Activated CD4-positive, alpha-beta T cell treated with anti-CD3 and anti-CD28 coated beads, Interleukin-2, amount 50 U/mL, for 4 hours (primary cell): ENCODE data around the gene MYO5B.

Experiments
- DNase-seq, 2 experiments: peaks; one replicate each; pipeline ENCODE4 v3.0.0-alpha.2; 2020

MYO5B gene

DNA sequence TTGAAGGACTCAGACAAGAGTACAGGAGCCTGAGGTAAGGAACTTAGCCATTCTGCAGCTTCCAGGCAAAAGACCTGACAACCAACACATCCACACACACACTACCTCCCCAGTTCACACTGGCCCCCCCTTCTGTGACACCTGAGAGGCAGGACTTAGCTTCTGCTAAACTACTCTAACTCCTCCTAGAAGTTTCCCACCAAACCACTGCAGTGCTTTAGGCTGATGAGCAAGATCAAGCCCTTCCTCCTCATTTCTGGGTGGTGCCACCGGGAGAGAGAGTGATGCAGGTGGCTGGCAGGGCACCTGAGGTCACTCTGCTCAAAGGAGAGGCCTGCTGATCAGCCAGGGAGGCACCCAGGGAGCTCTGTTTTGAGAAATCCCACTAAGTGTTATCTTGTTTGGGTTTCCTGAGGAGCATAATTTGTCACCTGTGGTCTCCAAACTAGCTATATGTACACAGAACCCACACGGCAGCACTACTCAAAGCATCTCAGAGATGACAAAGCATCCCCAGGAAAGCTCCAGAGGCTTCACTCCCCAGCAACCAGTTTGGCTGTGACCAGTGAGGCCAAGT is 188.4 kb downstream of the MYO5B start:
- DNase-seq, result no peak

DNA sequence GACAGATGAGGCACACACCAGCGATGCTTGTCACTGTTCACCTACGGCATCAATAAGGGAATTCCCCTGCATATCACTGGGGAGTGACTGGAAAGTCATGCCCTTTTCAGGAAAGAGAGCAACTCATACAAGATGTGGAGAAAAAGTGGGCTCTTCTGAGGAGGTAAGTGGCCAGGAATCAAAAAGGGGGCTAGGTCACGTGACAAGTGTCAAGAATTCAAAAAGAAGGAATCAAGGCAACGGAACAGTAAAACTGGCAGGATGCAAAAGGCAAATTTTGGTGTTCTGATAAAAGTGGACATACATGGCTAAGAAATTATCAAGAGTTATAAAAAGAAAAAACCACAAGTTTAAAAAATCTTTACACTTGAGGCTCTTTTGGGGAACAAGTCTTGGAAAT is 190.9 kb downstream of the MYO5B start:
- DNase-seq, result no peak

DNA sequence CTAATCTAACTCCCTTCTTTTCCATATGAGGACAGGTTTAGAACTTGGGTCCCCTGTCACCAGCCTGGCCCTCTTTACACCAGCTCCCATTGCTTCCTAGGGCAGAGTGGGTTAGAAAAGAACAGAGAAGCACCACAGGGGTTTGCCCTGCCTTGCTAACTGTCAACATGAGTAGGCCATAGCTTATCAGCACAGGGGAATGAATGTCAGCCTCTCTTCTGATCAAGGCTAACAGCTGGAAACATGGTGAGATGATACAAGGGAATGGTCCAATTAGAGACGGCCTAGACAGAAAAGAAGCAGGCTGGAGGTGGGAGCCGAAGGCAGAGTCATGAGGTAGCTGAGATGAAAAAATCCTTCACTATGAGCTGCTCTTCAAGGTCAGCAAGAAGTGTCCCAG is 192.2 kb downstream of the MYO5B start:
- DNase-seq, result no peak

DNA sequence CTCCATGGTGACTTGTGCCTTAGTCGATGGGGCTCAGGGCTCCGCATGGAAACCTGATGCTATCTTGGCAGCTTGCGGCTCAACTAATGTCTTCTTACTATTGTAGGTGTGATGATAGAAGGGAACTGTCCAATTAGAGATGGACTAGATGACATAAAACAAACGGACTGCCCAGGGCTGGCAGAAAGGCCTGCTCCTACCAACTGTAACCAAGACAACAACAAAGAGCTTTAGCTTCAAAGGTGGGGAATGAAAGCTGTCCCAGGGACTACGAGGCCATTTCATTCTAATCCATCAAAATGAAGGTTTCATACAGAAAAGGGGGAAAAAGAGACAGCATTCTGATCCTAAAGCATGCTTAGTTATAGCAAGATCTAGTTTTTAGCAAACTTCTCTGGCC is 194.7 kb downstream of the MYO5B start:
- DNase-seq, result no peak

DNA sequence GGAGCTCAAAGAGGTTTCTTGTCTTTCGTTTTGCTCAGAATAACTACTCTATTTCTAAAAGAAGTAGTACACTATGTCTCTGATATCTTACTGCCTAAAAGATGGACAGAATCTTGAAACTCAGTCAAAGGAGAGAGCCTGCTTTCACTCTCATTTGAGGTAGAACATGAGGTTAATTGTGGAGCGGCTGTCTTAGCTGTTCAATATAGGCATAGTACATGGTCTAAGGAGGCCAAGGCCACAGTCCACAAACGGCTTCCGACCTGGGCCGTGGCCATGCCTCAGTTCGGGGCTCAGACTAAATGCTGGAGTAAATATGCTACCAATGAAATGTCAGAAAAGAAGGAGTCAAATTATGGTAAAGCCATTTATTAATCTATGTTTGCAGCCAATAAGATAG is 195.8 kb downstream of the MYO5B start:
- no peak for DNase-seq

DNA sequence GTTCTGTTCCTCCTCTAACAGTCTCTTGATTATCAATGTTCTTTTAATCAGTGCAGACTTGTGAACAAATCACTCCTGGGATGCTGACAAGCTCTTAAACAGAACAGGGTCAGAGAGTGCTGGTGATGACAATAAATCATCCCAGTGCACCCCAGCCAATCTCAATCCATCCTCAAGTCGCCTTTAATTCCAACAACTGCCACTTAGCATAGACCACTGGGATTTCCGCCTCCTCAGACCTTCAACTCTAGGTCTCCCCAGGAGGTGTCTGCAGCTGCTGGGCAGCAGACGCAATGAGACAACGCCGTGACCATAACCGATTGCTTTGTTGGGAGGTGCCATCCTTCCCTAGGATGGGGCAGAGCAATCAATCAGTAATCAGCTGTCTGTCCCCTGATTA is 197.4 kb downstream of the MYO5B start:
- no peak for DNase-seq

DNA sequence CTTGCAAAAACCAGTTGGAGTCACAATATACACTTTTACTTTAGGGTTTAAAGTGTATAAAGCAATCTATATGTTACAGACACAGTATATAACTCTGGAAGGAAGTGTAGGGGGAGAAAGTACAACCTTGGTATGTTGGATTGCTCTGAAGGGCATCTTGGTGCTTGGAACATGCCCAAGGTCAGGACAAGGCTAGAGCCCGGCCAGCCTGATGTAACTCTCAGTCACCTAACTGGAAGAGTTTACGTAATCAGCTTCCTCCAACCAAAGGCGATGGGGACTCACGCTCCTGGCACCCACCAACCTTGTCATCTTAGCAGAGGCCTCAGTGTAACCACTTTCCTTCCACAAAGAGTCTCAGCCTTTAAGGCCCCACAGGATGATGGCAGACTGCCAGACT is 200.5 kb downstream of the MYO5B start:
- no peak for DNase-seq

DNA sequence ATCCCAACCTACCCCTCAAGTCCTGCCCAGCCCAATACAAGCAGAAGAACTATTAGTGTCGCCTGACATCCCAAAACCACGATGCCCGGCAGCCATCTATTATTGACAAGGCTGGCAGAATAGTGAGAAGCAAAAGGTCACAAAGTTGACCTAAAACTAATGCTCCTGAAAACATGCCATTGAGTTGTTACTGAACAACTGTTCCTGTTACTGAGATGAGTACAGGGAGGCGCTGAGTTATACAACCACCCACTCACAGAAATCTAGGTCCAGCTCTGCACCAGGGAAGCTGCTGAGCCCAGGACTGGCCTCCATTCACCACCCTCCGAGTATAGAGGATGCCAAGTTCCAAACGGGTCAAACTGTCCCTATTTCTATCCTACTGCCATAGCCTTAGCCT is 201.6 kb downstream of the MYO5B start:
- no peak for DNase-seq

DNA sequence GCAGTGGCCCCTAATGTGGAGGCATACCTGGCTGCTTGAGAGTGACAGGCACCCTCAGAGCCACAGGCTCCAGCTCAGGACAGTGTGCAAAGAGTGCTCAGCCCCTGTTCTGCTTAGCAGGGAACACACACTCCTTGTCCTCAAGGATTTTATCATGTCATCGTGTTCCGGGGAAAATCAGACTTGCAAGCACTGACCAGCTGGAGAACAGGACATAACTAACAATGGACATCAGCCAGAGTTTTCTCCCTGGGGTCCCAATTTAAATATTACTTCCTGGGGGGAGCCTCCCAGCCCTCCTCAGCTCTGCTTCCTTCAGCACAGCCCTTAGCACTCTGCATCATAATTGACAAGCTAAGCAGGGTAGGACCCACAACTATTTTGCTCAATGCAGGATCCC is 206.2 kb downstream of the MYO5B start:
- DNase-seq, result no peak

DNA sequence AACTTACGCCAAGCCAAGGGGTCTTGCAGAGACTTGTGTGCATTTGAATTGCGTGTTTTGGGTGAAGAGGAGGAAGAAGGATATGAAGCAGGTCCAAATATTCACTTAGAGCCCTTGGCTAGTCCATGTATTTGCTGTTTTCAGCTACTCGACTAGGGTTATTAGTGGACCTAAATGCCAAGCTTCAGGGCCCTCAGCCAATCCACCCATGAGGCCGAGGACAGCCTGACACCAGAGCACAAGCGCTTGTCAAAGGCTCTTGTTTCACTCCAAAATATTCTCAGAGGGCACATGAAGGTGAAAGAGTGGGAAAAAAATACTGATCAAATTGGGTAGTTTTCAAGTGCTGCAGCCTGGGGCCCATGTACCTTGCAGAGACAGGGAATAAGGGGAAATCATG is 206.8 kb downstream of the MYO5B start:
- DNase-seq, result no peak

DNA sequence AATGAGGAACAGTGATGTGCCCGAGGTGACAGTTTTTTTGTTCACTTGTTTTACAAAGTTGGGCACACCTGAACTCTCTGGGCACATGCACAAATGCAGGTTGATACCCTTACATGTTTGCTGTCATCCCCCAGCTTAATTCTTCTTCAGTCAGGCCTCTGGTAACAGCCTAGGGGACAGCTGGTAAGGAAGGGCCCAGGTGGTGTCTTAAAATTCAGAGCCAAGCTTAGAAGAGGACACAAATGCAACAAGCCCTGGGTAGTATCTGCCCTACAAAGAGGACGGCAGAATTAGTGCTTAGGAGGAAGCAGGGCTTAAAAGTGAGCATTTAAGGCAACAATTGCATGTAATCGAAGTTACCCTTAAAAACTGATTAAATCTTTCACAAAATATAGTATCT is 209.7 kb downstream of the MYO5B start:
- DNase-seq, result no peak

DNA sequence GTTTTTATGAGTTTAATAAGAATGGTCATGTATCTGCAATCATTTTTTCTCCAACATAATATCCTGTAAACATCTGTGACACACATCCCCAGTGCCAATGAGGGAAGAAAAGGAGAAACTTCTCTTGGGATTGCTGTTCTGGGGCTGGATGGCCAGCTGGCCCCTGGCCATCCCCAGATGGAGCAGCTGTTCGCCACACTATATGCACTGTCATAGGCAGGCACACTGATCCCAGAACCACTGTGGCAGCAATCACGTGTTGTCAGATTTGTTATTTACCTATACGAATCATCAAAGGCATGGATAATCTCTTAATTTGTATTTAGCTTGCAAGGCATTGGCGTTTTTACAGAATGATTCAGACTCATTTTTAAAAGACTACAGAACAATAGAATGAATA is 214.1 kb downstream of the MYO5B start:
- no peak for DNase-seq

DNA sequence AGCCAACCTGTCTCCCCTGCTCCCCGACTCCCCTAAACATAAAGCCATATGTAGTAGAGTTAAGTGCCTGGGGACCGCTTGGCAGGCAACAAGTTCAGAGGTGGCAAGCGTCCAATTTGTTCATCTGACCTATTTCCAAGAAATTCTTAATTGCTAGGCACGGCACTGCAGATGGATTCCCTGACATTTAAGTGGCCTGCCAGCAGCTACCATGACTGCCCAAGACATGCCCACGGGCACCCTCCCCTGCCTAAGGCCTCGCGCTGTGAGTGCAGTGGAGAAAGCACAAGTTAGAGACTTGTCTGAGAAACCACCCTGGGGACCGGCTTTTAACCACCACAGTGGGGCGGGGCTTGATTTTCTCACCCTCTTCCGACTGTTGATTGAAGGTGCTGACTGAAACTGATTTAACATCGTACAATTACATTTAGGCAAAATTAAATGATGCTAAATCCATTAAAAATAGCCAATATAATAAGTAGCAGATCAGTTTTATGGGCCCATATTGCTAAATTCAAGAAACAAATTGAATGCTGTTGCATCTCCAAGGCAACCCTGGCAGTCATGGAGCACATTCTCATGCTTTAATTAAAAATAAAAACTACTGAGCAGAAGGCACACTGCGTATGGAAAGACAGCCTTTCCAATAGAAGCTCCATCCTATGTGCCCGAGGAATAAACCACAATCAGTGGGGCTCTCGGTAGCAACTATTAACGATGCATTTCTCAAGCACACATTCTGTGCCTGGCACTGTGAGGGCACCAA is 218.0 kb downstream of the MYO5B start:
- no peak for DNase-seq

DNA sequence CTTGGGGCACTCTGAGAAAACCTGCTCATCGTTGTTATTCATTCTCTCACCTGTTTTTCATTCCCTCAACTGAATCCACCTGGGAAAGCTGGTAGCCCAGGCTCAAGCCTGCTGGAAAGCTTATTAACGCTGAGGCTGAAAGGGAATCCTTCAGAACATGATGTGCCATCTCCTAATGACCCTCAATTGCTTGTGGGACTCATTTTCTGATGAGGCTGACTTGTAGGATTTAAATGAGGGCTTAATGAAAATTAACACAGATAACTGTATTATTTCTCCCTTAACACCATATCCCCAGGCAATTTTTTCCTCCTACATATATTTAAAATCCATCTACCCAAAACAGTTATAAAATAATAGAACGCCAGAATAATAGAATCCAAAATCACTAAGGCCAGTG is 218.9 kb downstream of the MYO5B start:
- DNase-seq, result no peak

DNA sequence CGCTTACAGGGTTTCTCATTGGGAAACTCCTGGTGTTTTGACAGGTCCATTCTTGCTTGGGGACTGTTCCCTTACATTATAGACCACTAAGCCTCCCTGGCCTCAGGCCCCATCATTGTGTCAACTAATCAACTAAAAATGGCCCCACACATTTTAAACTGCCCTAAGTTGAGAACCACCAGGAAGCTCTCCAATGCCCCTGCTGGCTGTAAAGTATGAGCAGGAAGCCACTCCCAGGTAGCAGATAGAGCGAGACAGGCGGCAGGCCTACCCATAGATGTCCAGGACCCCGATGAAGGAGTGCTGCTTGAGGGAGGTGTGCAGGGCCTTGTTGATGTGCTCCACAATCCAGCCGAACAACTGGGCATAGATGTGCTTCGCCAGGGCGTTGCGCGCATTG is 220.9 kb downstream of the MYO5B start:
- no peak for DNase-seq

DNA sequence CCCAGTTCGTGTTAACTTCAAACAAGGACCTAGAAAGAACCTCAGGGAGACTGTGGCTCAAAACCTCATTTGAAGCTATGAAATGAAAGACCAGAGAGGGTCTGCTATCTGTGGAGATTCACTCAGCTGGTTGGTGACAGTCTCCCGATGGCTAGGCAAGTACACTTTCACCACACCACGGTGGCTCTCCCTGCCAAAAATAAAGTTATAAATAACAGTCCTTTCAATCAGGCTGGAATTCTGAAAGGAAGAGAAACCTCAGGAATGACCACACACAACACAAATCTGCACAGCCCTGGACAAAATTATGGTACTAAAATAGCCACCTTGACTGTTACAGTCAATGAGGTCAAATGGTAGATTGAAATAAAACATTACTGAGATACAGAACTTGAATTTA is 221.4 kb downstream of the MYO5B start:
- no peak for DNase-seq

DNA sequence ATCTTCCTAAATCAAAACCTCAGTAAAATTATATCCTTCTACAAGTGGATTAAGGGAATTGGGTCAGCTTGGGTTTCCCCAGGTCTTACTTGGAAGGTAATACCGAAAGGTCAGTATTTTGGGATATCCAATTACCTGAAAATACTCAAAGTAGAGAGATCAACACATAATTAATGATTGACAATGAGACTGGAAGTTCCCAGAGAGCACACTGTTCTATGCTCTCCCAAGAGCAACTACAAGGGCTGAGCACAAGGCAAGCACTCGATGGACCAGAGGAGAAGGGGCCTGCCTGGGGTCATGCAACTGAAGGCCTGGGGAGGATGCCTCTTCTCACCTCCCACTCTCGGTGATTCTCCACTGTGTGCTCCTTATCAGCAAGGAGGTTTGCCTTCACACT is 222.4 kb downstream of the MYO5B start:
- no peak for DNase-seq

DNA sequence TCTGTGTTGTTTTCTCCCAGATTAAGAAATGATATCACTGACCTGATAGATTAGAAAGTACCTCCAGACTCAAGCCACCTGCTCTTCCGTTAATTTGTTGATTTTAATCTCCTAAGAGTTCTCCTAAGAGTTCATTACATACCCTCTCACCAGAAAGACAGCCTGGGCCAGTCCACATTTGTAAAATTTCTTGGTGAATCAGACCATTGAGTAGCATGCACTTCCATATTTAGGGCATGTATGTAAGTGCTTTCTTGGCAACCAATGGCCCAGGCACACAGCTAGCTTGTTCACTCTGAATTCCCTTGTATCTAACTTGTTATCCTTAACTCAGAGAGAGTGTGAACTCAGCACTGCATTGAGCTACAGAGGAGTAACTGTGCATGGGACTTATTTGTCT is 223.5 kb downstream of the MYO5B start:
- no peak for DNase-seq

DNA sequence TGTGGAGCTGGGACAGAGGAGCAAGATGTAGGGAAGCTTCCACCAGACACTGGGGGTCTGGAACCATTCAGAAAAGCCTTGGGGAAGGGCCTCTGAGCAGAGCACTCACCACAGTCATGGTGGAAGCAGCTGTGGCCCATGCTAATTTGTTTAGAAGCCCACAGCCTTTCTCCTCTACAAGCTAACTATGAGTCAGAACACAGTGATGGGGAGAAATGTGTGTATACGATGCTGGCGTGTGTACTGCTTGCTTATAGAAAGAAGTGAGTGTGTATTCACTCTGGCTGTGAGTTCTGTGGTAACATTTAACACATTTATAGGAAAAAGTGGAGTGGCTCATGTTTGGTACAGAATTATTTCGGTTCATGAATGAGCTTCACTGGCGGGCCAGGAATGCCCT is 224.6 kb downstream of the MYO5B start:
- no peak for DNase-seq

DNA sequence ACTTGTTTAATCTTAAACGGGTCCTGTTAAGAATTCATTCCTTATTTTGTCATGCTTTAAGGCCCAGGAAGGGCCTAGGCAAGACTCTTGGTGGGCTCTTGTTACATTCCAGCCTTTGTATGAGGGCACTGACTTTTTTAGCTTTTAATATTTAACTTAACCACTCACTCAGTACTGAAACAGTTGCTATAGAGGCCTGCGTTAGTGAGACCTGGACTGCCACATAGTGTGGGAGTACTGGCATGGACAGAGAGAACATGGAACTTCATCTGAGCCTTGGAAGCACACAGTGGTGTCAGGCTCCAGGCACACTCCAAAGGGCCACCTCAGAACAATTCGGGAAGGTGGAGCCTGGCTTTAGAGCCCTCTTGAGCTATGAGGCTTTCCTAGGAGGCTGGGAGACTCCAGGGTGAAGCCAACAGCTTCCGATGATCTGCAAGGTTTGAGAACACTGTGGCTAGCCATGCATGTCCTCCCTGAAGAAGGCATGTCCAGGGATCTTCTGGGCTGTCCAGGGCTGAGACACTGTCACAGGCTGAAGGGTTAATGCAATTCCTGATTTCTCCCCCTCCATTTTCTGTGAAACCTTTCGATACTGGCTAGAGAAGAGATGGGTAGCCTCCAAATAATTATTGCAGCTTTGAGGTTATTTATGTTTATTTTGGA is 226.2 kb downstream of the MYO5B start:
- no peak for DNase-seq

DNA sequence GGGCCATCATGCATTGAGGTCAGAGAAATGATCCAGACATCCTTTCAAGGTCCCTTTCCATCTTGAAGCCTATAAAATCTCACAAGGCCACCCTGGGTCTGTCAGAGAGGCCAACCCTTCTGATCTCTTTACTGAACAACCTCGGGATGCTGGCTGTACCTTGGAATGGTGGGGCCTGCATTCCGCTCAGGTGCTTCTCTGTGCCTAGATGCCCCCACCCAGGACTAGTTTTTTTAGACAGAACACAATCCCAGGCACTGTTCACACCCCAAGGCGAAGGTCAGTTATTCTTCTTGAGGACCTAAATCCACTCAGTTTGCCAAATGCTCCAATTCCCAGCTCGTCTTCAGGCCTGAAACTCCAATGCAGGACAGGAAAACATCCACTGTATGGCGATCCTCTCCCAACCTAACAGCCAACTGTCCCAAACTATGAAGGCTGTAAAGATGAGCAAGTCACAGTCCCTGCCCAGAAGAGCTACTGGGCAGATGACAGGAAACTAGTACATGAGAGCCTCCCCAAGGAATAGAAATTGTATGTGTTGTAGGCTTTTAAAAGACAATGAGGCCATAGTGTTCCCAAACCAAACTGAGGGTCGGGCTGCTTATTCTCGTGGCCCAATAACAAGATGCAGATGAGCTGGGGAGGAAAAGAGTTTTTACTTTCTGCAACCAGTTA is 227.2 kb downstream of the MYO5B start:
- DNase-seq, result no peak

DNA sequence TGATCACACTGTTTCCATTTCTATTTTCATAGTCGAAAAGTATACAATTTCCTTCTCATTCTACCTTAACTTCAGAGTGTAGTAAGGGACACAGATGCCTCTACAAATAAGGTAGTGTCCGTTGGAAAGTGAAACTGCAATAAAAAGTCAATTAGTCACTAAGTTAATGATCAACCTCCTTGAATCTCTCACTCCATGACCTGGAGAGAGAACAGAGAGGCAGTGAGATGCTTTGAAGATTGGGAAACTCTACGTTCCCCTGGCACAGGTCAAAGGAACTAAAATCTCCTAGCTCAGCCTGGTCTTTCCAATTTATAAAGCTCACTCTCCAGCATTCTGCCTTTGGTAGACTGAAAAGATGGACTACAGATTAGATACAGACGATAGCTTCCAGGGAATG is 227.8 kb downstream of the MYO5B start:
- DNase-seq, result no peak

DNA sequence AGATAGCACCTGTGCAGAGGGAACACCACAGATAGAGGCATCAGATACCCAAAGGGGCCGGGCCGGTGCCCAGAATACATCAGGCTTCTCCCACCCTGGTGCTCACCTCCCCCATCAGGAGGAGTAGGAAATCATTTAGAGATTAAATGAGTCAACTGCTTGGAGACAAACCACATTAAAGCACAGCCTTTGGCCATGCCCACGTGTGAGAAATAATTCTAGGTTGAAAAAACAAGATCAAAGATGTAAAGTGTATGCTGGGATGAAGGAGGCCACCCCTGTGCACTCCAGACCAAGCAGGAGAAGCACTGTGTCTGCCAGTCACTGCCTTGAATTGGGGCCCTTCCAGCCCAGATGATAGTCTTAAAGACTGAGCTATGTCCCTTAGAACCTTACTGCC is 228.9 kb downstream of the MYO5B start:
- DNase-seq, result no peak

DNA sequence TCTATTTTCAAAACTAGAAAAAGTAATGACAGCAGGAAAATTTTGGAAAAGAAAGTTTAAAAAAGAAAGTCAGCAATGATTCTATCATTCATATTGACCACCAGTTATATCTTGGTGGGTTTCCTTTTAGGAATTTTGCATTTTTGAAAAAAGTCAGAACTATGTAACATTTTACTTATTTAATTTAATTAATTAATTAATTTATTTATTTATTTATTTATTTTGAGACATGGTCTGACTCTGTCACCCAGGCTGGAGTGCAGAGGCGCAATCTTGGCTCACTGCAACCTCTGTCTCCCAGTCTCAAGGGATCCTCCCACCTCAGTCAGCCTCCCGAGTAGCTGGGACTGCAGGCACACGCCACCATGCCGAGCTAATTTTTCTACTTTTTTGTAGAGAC is 231.7 kb downstream of the MYO5B start:
- no peak for DNase-seq
